ENCODE measurements around the gene BABAM2.

DNA sequence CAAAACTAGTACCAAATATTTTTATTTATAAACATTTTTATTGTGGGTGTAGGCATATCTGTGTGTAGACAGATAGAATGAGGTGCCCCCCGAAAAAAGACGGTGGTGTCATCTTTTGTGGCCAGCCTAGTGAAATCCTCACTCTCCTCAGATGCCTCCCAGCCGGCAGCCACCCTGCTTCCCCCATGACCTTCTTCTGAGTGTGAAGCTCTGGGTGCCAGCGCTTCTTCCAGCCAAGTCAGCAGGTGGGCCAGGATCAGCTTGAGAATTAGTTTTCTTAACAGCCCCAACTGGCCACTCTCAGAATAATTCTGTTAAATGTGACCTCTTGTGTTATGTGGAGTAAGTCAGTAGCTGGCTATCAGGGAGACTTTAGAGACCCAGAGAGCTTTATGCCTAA lies 272.5 kb downstream of the BABAM2 start:
- TF ChIP-seq CTCF (IDR thresholded peaks at IDR 0.05; ENCODE audit: insufficient read depth, low read length, poor library complexity, severe bottlenecking), result no peak
- TF ChIP-seq EZH2phosphoT487 (conservative IDR thresholded peaks at IDR 0.05; ENCODE audit: low read length), result no peak

Measured in SU-DHL-6 (cell line).